WI38 (cell line): ENCODE data around the gene NRN1.

Source experiments
- H3K4me3 ChIP-seq: 2 replicates; pipeline ENCODE4 v1.5.1; 2011; ENCODE audit warnings: low read depth, mild to moderate bottlenecking, control low read depth, low read length
- TF ChIP-seq, protein P1 (sequence below): IDR thresholded peaks from 2 replicates; pipeline ENCODE4 v1.5.1; 2012; ENCODE audit warnings: low read depth, mild to moderate bottlenecking, control low read depth, low read length

Gene NRN1

GRCh38 chr6:5989141-5989723 lies 17.5 kb downstream of the NRN1 start:
- TF ChIP-seq, protein P1, sequence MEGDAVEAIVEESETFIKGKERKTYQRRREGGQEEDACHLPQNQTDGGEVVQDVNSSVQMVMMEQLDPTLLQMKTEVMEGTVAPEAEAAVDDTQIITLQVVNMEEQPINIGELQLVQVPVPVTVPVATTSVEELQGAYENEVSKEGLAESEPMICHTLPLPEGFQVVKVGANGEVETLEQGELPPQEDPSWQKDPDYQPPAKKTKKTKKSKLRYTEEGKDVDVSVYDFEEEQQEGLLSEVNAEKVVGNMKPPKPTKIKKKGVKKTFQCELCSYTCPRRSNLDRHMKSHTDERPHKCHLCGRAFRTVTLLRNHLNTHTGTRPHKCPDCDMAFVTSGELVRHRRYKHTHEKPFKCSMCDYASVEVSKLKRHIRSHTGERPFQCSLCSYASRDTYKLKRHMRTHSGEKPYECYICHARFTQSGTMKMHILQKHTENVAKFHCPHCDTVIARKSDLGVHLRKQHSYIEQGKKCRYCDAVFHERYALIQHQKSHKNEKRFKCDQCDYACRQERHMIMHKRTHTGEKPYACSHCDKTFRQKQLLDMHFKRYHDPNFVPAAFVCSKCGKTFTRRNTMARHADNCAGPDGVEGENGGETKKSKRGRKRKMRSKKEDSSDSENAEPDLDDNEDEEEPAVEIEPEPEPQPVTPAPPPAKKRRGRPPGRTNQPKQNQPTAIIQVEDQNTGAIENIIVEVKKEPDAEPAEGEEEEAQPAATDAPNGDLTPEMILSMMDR = no peak
- no peak overlapping the region for H3K4me3 ChIP-seq

GRCh38 chr6:5986861-5987260 lies 19.9 kb downstream of the NRN1 start:
- TF ChIP-seq, protein P1 = no peak
- no peak overlapping the region for H3K4me3 ChIP-seq

DNA sequence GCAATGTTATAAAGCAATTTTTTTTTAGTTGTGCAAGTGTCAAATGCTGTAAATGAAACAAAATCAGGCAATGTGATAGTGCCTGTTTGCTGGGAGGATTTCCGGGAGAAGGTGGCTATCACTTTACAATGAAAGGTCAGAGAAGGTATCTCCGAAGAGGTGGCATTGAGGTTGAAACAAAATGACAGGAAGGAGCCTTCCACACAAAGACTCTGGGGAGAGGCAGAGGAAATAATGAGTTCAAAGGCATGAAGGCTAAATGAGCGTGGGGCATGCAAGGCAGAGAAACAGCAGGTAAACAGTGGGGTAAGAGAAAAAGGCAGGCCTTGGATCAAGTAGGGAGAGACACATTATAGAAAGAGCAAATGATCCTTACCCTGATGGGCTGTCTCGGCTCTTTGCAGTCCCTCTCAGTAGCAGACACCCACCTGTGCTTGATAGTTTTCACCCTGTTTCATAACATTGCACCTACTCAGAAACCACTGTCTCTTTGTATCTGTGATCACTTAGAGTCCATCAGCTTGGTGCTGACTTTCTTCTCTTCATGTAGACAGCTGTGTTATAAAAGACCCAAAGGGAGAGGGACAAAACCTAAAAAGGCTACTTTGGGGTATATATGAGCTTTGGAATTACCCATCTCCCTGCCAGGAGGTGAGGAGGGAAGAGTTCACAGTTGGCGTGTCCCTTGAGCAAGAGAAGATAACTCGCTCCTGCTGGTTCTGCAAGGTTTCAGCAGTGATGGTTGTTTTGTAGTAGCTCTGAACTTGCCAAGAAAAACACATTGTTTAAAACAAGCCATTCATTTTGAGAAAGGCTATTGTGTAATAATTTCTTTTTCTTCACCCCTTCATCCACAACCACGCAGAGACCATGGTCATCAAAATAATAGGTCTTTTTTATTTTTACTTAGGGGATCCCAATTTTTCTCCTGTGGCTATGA lies 22.3 kb downstream of the NRN1 start:
- TF ChIP-seq, protein P1 = no peak

GRCh38 chr6:5981126-5982026 lies 25.3 kb downstream of the NRN1 start:
- TF ChIP-seq, protein P1 = no peak
- no peak overlapping the region for H3K4me3 ChIP-seq

More for the DNA sequence above, 22.3 kb downstream of the NRN1 start:
- H3K4me3 ChIP-seq = no peak overlapping the region

DNA sequence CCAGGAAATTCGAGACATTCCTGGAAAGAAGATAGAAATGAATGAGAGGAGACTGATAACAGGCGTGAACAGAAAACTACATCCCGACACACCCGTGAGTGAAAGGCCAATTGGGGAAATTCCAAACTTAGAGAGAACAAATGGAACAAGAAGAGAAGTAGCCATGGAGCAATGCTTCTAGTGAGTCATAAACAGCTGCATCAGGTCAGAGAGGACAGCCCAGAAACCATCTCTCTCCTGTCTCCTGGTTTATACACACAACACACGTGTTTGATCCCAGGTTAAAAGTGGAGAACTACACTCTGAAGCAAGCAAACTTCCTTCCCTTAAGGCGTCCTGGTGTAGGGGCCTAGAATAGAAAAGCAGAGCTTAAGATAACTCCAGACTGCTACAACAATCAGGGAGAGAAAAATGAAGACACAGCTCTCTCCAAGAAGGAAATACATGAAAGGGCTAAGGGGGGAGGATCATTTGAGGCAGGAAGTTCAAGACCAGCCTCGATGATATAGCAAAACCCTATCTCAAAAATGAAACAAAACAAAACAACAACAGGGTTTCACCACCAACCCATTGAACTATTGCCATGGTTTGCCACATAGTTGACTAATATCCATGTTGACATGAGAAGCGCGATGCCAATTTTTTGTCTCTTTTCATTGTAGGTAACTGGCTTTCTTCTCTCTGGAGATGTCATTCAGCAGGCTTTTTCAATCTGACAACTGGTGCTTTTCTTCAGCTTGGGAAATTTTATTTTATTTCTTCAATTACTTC lies 26.9 kb downstream of the NRN1 start:
- H3K4me3 ChIP-seq = no peak overlapping the region
- TF ChIP-seq, protein P1 = no peak

- TF ChIP-seq, protein P1 = no peak
- H3K4me3 ChIP-seq = no peak overlapping the region
Measured at GRCh38 chr6:5976811-5977210, 29.9 kb downstream of the NRN1 start.
